NCI-H748 (cell line): ENCODE data around the gene KIRREL3.

ENCODE experiments used
- DNase-seq: peaks from one replicate; lab custom pipeline; 2025; ENCODE audit not compliant: unreplicated experiment; lab: John Stamatoyannopoulos, UW

The KIRREL3 gene

DNA sequence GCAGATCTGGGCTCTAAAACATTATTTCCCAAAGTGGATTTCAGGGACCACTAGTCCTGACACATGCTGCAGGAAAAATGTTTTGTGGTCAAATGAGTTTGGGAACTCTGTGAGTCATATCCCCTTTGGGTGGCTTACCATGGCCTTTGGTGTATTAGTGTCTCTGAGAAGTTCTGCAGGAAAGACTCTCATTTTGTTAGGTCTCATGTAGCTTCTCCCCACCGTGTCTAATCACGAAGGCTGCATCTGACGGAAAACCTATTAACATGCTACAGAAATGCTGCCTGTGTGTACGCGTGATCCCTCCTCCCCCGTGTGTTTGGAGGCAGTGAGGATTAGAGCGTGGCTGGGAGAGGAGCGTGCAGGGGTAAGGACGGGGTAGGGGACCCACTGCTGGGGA is 453.4 kb downstream of the KIRREL3 start:
- DNase-seq: no peak

DNA sequence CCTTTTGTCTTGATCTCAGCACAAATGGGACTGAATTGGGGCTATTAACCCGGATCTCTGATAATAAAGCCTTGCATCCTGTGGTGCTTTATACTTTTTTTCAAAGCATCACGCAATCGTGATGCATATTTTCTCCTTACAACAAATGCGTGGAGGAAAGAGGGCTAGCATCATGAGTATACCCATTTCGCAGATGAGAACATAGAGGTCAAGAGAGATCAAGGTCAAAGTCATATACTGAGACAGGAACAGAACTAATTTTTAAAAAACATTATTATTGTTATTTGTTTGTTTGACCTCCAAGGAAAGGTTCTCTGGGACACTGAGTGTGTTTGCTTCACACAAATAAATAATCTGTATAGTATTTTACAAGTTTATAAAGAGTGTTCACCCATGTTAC is 453.9 kb downstream of the KIRREL3 start:
- DNase-seq: no peak

GRCh38 chr11:126546191-126546590 is 454.4 kb downstream of the KIRREL3 start:
- DNase-seq: no peak

DNA sequence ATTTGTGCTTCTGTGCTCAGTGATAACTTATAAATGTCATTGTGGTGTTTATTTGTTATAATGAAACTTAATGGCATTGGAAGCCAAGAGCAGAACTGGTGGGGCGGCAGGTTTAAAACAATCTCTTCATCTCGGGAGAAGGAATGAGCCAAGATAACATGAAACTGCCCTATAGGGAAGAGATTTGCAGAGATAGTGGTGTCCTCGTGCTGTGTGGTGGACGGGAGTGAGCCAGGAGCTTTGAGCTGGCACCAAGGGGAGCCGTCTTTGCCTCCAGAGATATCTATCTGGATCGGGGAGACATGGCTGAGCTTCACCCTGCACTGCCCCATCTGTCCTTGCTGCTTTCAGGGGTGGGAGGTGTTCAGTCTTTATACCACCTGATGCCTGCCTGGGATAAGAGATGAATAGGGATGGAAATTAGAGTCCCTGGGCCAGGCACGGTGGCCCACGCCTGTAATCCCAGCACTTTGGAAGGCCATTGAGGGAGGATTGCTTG is 455.5 kb downstream of the KIRREL3 start:
- DNase-seq: no peak

GRCh38 chr11:126544108-126545056 is 456.2 kb downstream of the KIRREL3 start:
- DNase-seq: peak; percentile 56

GRCh38 chr11:126543691-126544090 is 456.9 kb downstream of the KIRREL3 start:
- DNase-seq: no peak

GRCh38 chr11:126542334-126543015 is 458.1 kb downstream of the KIRREL3 start:
- DNase-seq: no peak

DNA sequence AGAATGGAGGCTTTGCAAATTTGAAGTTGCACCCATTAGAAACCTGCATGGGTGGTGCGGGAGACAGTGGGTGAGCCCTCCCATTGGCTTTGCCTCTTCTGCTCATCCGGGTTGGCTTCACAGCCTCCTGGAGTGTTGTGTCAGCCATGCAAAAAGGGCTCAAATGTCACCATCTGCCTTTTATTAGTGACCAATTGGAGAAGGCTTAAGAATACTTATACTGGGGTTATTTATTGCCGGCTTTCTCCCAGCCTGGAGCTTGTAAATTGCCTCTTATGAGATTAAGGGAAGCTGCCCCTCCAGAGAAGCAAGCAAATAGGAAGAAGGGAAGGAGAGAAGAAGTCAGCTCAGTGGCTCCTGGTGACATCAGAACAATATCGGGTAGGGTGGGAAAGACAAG is 462.5 kb downstream of the KIRREL3 start:
- DNase-seq: no peak

DNA sequence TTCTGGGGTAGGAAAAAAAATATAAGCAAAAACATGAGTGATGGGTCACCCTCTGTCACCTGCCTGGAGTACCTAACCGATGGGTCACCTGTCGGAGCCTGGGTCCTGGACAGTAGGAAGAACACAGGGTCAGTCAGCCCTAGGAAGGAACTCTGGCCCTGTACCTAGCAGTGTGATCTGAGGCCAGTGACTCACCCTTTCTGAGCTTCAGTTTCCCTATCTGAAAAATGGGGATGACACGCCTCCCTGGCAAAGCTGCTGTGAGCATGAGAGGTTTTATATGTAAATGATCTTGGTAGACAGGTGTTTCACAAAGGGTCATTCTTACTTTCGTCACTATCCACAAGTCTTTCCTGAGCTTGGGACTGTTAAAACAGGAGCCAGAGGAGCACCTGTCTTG is 463.1 kb downstream of the KIRREL3 start:
- no peak for DNase-seq

DNA sequence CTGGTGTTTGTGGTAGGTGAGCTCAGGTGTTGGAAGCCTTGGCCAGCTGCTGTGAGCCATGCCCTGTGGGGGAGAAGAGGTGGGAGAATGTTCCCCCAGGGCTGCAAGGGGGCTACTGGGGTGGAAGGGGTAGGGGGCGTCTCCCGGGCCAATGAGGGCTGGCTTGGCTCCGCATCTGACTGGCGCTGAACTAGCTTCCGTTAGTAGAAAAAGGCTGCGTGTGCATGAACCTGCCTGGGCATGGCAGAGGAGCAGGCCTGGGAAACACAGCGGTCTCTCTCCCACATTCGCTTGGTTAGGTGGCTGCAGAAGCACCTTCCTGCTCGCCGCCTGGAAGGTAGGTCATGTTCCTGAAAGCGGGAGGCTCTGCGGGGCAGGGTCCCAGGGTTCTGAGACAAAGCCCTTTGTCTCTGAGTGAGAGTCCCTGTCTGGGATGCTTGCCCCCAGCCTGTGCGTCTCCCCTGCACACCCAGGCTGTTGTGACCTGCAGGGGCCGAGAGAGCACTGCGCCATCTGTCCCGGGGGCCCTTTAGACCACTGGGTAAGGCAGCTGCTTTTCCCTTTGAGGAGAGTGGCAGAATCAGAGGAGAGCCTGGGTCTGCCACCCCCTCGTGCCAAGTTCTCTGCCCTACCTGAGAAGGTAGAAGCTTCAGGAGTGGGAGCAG is 466.3 kb downstream of the KIRREL3 start:
- DNase-seq: no peak

DNA sequence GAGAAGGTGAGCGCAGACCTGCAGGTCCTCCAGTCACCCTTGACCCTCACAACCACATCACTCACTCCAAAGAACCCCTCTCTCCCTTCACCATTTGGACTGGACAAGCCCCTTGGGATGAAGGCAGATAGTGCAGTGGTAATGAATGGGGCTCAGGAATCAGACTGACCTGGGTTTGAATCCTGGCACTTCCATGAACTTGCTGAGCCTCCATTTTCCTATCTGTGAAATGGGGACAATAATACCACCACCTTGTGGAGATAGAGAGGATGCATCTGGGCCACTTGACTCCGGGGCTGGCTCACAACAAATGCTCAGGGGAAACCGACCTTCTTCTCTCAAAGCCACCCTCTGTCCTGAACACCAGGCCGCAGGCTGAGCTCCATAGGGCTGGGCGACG is 467.0 kb downstream of the KIRREL3 start:
- DNase-seq: no peak

DNA sequence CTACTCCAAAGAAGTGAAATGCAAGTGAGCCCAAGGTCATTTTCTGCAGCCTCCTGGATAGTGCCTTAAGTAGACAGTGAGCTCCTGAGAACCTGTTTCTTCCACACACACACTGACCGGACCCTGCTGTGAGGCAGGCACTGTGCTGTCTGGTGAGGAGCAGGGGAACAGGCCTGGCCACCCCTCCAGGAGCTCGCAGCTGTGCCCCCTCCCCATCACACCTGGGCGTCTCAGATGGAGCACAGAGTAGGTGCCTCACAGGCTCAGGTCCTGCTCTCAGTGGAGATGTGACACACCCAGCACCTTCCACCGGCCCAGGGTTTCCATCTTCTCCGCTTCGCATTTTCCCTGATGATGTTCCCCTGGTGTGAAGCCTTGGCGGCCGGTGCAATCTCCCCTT is 470.2 kb downstream of the KIRREL3 start:
- no peak for DNase-seq

GRCh38 chr11:126529037-126529436 is 471.5 kb downstream of the KIRREL3 start:
- DNase-seq: no peak

- no peak for DNase-seq
These were observed 472.5 kb downstream of the KIRREL3 start for GRCh38 chr11:126528075-126528474.

- DNase-seq: no peak
These were observed 472.9 kb downstream of the KIRREL3 start for GRCh38 chr11:126527651-126528050.

DNA sequence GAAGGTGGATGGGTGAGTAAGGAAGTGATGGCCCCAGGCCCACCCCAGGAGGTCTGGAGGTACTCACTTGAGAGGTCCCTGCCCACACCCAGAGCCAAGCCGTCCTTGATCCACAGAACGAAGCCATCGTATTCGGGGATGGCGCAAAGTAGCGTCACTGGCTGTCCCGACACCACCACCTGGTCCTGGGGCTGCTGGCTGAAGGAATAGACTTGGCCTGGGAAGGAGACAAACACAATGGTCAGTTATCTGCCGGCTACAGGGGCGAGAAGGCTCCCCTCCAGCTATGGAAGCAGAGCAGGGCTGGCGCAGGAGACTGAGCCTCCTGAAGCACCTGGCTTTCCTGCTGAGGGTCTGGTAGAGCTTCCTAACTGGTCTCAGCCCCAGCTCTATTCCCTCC is 474.1 kb downstream of the KIRREL3 start:
- DNase-seq: no peak

- DNase-seq: no peak
These were observed 474.9 kb downstream of the KIRREL3 start for GRCh38 chr11:126525702-126526101.

DNA sequence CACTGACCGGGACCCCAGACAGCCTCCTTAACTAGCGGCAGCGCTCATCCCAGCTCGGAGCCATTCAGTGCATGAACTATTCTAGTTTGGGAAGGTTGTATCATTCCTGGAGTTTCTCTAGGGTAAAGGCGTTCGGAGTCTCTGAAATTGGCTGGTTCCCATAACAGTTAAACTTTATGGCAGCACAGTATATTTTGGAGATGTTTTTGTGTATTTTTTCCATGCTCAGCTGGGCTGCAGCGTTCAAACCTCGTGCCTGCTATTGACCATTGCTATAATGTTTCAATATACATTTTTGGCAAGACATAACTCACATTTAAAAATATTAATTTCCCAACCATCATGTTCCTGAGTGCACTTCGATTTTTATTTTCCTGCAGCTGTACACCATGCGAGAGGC is 475.4 kb downstream of the KIRREL3 start:
- no peak for DNase-seq

GRCh38 chr11:126523441-126524205 is 476.9 kb downstream of the KIRREL3 start:
- DNase-seq: no peak

DNA sequence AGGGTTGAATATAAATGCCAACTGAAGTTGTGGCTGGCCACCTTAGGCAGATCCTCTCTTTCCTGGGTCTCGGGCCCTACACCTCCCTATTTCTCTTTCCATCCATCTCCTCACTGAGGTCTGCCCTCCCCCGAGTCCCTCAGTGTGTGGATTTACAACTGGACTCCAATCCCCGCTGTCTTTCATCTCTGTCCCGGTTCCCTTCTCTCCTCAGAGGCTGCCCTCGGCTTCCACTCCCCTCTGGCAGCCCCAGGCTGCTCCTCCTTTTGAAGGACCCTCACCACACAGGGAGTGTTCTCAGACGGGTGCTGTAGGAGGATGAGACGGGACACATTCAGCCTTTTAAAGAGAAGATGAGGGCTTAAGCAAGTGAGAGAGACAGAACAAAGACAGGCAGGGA is 478.0 kb downstream of the KIRREL3 start:
- no peak for DNase-seq

GRCh38 chr11:126522152-126522551 is 478.4 kb downstream of the KIRREL3 start:
- DNase-seq: no peak
